SHP77 treated with DMSO at 0.1 percent for 48 hours (cell line): ENCODE measurements around the gene PDCD1.
"Not testable (repeated sequence)": the region's sequence is repeated elsewhere in the genome, so short reads cannot be mapped to it uniquely, and the experiment has no call there.

Experiments
- DNase-seq: peaks from one replicate; lab custom pipeline; 2025; lab: John Stamatoyannopoulos, UW

The PDCD1 gene

GRCh38 chr2:241833756-241834526 lies 24.8 kb downstream of the PDCD1 start:
- not testable (repeated sequence) for DNase-seq

DNA sequence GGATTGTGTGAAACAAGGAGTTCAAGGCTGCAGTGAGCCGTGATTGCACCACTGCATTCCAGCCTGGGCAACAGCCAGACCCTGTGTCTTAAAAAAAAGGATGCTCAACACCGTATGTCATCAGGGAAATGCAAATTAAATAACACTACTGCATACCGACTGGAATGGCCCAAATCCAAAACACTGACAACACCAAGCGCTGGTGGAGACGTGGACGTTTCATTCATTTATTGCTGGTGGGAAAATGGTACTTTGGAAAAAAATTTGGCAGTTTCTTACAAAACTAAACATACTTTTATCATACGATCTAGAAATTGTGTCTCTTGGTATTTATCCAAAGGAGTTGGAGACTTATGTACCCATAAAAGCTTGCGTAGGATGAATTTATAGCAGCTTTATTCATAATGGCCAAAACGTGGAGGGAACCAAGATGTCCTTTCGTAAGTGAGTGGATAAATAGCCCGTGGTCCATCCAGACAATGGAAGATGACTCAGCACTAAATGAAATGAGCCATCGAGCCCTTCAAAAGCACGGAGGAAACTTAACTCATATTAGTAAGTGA lies 25.5 kb downstream of the PDCD1 start:
- DNase-seq: no peak

DNA sequence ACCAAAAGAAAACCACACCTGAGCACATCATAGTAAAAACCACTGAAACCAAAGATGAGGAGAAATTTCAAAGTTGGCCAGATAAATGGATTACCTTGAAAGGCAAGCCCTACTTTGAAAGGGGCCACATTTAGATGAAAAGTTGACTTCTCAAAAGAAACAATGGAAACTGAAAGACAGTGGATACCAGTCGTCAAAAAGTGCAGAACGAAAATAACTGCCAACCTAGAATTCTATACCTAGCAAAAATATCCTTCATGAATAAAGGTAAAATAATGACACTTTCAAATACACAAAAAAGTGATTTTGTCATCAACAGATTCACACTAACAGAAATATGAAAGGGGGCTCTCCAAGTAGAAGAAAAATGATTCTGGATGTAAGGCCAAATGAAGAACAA lies 31.3 kb downstream of the PDCD1 start:
- no peak for DNase-seq

DNA sequence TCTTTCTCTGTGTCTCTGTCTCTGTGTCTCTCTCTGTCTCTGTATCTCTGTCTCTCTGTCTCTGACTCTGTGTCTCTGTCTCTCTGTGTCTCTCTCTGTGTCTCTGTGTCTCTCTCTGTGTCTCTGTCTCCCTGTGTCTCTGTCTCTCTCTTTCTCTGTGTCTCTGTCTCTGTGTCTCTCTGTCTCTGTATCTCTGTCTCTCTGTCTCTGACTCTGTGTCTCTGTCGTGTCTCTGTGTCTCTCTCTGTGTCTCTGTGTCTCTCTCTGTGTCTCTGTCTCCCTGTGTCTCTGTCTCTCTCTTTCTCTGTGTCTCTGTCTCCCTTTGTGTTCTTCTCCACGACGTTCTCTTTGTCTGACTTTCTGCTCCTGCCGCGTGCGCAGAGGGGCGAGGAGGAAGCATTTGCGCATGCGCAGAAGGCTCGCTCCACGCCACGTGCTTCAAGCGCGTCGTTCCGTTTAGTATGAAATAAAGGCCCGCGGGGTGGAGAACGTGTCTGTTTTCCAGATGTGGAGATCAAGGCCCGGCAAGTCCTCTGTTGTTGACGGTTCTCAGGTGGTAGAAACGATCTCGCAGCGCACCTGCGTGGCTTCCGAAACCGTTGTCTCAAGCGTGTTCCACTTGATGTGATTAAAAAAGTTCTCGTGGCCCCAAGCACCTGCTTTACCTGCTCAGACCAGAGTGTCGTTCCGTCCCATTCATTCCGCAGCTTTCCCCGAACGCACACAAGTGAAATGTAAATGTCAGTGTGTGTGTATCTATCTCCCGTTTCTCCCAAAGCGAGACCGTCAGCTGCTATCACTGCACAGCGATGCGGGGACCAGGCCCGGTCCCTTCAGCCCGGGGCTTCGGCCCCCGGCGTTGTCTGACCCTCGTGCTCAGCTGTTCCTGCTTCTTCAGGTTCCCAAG lies 34.9 kb downstream of the PDCD1 start:
- DNase-seq: not testable (repeated sequence)

- no peak for DNase-seq
Measured at GRCh38 chr2:241822264-241822623, 36.5 kb downstream of the PDCD1 start.

- DNase-seq: no peak
Measured at GRCh38 chr2:241821460-241822263, 37.0 kb downstream of the PDCD1 start.

DNA sequence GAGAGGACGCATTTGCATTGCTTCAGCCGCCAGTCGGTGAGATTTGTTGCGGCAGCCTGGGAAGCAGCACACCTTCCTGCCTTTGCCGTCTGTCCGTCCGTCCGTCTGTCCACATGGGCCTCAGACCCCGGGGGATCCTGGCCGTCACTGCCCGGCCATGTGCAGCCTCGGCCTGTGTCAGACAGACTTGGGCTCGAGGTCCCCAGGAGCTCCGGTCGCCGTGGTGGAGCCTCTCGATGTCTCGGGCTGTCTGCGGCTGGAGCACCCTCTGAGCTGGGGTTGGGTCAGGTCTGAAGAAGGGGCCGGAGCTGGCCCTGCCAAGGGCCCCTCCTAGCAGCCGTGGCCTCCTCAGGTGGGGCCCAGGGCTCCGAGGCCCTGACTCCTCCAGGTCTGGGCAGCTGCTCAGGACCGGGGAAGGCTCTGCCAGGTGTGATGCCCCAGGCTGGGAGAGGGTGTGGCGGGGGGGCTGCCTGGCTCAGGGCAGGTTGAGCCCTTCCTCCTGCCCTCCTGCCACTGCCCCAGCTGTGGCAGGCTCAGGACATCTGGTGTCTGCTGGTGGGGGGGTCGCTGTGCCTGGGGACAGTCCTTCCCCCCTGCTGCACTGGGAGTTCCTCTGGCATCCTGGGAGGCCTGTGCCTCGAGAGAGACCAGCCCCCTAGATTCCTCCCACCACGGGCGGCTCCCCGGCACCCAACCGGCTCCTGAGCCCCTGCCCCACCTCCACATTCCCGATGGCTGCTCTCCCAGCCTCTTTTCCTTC lies 37.9 kb downstream of the PDCD1 start:
- no peak for DNase-seq

DNA sequence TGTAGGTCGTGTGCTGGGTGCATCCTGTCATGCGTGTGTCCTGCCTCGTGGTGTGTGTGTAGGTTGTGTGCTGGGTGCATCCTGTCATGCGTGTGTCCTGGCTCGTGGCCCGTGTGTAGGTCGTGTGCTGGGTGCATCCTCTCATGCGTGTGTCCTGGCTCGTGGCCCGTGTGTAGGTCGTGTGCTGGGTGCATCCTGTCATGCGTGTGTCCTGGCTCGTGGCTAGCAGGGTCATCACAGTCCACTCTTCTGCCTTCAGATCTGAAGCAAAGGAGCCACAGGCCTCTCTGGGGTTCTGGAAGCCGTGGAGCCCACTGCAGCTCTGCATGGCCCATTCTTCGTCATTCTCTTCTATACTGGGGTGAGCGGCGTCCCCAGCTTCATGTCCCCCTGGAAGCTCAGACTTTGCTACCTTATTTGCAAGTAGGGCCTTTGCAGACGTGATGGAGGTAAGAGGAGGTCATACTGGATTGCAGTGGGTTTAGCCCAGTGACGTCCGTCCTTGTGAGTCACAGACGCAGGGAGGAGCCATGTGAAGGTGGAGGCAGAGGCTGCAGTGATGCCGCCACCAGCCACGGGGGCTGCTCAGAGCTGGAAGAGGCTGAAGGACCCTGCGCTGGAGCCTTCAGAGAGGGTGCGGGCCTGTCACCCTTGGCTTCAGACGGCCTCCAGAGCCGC lies 38.6 kb downstream of the PDCD1 start:
- DNase-seq: not testable (repeated sequence)

DNA sequence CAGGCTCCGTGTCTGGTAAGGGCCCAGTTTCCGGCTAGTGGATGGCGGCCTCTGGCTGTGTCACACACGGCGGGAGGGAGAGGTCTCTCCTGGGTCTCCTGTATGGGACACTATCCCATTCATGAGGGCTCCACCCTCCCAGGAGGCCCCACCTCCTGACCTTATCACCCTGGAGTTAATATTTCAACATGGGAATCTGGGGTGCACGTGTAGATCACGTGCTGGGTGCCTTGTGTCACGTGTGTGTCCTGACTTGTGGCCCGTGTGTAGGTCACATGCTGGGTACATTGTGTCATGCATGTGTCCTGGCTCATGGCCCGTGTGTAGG lies 39.8 kb downstream of the PDCD1 start:
- DNase-seq: no peak

- DNase-seq: no peak
Measured at GRCh38 chr2:241818229-241818942, 40.3 kb downstream of the PDCD1 start.

GRCh38 chr2:241817821-241818215 lies 40.9 kb downstream of the PDCD1 start:
- DNase-seq: not testable (repeated sequence)

- DNase-seq: no peak
Measured at GRCh38 chr2:241817126-241817820, 41.4 kb downstream of the PDCD1 start.

GRCh38 chr2:241816431-241817121 lies 42.1 kb downstream of the PDCD1 start:
- no peak for DNase-seq

DNA sequence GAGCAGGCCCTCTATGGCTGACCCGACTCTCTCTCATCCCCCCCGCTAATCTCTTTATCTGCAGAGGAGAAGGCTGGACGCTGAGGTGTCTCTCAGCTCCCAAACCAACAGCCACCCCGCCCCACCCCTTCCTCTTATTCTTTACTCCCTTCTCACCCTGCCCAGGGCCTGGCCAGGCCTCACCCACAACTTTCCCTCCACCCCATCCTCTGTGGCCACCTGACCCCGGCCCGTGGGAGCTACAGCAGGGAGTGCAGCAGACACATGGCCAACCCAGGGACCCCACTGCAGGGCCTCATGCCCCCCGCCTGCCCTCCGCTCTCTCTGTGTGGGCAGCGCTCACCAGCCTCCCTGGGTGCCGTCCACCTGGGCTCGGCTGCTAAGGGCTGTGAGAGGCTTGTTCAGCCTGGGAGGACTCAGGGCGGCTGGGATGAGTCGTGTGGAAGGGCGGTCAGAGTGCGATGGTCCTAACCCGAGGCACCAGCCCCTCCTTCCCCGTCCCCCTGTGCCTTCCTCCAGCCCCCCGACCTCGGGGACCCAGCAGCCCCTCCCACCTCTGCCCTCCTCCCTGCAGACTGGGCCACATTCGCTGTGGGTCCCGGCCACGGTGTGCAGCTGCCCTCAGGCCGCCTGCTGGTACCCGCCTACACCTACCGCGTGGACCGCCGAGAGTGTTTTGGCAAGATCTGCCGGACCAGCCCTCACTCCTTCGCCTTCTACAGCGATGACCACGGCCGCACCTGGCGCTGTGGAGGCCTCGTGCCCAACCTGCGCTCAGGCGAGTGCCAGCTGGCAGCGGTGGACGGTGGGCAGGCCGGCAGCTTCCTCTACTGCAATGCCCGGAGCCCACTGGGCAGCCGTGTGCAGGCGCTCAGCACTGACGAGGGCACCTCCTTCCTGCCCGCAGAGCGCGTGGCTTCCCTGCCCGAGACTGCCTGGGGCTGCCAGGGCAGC lies 42.9 kb downstream of the PDCD1 start:
- no peak for DNase-seq

DNA sequence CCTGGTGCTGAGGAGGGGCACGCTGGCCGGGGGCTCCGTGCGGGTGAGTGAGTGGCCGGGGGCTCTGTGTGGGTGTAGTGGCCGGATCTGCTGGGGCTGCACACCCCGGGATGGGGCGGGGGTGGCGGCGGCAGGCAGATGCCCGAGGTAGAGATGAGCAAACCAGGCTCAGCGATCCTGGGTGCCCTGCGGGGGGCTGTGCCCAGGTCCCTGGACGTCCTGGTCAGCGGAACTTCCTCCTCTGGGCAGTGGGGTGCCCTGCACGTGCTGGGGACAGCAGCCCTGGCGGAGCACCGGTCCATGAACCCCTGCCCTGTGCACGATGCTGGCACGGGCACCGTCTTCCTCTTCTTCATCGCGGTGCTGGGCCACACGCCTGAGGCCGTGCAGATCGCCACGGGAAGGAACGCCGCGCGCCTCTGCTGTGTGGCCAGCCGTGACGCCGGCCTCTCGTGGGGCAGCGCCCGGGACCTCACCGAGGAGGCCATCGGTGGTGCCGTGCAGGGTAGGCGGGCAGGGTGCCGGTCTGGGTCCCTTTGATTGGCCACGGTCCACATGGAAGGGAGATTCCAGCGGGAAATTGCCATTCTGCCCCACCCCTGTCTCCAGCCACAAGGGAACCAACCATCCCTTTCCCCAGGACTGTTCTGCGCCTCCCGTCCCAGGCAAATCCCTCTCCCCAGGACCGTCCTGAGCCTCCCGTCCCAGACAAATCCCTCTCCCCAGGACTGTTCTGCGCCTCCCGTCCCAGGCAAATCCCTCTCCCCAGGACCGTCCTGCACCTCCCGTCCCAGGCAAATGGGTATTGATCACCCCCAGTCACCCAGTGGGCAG lies 43.8 kb downstream of the PDCD1 start:
- no peak for DNase-seq

- DNase-seq: no peak
Measured at GRCh38 chr2:241814393-241814642, 44.4 kb downstream of the PDCD1 start.
